HepG2 (cell line): ENCODE measurements around the gene XPO5. TPM values are rescaled to one million over a fixed set of nuclear protein-coding genes. Genes with fewer than 3 reads are reported as not detected.

ENCODE experiments used
- ATAC-seq: fragments of 200-7000 bp; cut with Tn5 transposase; 3 replicates; pipeline ENCODE4 v1.9.1; 2020; ENCODE audit warnings: mild to moderate bottlenecking, moderate library complexity
- BruUV-seq: library from RNA; stranded (reverse); fragments of 400-500 nt; replicated peaks from 2 replicates; lab custom pipeline; 2021; lab: Mats Ljungman, UMichigan
- CTCF ChIA-PET: fragments of 300-600 bp; formaldehyde crosslinking; extraction: SDS; loops from one replicate; lab custom pipeline; 2021; ENCODE audit warnings: low total read pairs, inconsistent platforms, low intra/inter-chr PET ratio; lab: Yijun Ruan, JAX
- POLR2A ChIA-PET: fragments of 350-600 bp; sonication (Branson Sonifier 250); formaldehyde crosslinking; loops from one replicate; lab custom pipeline; 2020; ENCODE audit warnings: antibody characterized with exemption, inconsistent platforms; lab: Yijun Ruan, JAX
- DNase-seq: peaks from one replicate; pipeline ENCODE4 v3.0.0-alpha.2; 2015; ENCODE audit warnings: low spot score
- FAIRE-seq: peaks from 3 replicates; lab custom pipeline; 2011; peaks lifted over from hg19 to GRCh38; lab: Jason Lieb, UNC
- H2AFZ ChIP-seq: one replicate; pipeline ENCODE4 v1.6.1; 2011; ENCODE audit warnings: low read length, inconsistent platforms
- H3K27ac ChIP-seq: fragments of 300-600 bp; 3 replicates; pipeline ENCODE4 v1.8.0; 2011; ENCODE audit warnings: mixed run types, mild to moderate bottlenecking, mixed read lengths, low read length, inconsistent platforms; ENCODE audit not compliant: insufficient read depth; ENCODE audit errors: extremely low read length
- H3K27me3 ChIP-seq, 2 experiments: fragments of 200-600 bp in 1 of 2; 2 replicates in 1 of 2; 3 replicates in 1 of 2; pipeline versions ENCODE4 v1.6.0 to v1.8.0; 2011; ENCODE audit warnings: low read length in 2 of 2, mild to moderate bottlenecking in 2 of 2, moderate library complexity in 2 of 2, inconsistent platforms in 1 of 2; ENCODE audit not compliant: insufficient read depth in 2 of 2, control insufficient read depth in 1 of 2
- H3K36me3 ChIP-seq, 2 experiments: fragments of 200-600 bp in 1 of 2; replicated peaks in 1 of 2; 2 replicates in 1 of 2; 3 replicates in 1 of 2; pipeline versions ENCODE4 v1.5.1 to v1.8.0; 2011; ENCODE audit warnings: low read length in 2 of 2, inconsistent platforms in 1 of 2; ENCODE audit not compliant: insufficient read depth in 2 of 2, control insufficient read depth in 1 of 2
- H3K4me1 ChIP-seq: 2 replicates; pipeline ENCODE4 v1.5.1; 2012; ENCODE audit warnings: low read length, inconsistent platforms; ENCODE audit not compliant: insufficient read depth
- H3K4me2 ChIP-seq: 2 replicates; pipeline ENCODE4 v1.6.0; 2011; ENCODE audit warnings: low read depth, low read length, inconsistent platforms
- H3K4me3 ChIP-seq, 3 experiments: fragments of 200-600 bp in 1 of 3; sonication (generic), shearing (Covaris generic) in 1 of 3; replicated peaks in 1 of 3; 2 replicates each; pipeline ENCODE4 v1.5.1; 2011 to 2016; ENCODE audit warnings: low read length in 3 of 3, inconsistent platforms in 2 of 3, low read depth in 2 of 3, mild to moderate bottlenecking in 2 of 3, control low read depth in 1 of 3, mixed read lengths in 1 of 3; ENCODE audit not compliant: insufficient read depth in 1 of 3
- H3K79me2 ChIP-seq: one replicate; pipeline ENCODE4 v1.6.1; 2011; ENCODE audit warnings: low read length, inconsistent platforms; ENCODE audit not compliant: insufficient read depth
- H3K9ac ChIP-seq: 2 replicates; pipeline ENCODE4 v1.6.0; 2011; ENCODE audit warnings: mild to moderate bottlenecking, low read depth, low read length, inconsistent platforms; ENCODE audit not compliant: insufficient read depth
- H3K9me3 ChIP-seq: 2 replicates; pipeline ENCODE4 v1.5.1; 2012; ENCODE audit warnings: mild to moderate bottlenecking, low read length
- H4K20me1 ChIP-seq: 2 replicates; pipeline ENCODE4 v1.6.0; 2011; ENCODE audit warnings: inconsistent platforms, mild to moderate bottlenecking, low read length, moderate library complexity; ENCODE audit not compliant: insufficient read depth
- ATF7 ChIP-seq, 2 experiments: fragments of 450-650 bp in 1 of 2; sonication (generic) in 1 of 2; formaldehyde crosslinking in 1 of 2; IDR thresholded peaks; 2 replicates each; pipeline versions ENCODE4 v1.4.0 to v1.6.1; 2016 to 2020; ENCODE audit warnings: antibody characterized with exemption in 1 of 2, mild to moderate bottlenecking in 1 of 2, missing genetic modification reagents in 1 of 2
- ATF7-NPFF ChIP-seq: sonication (generic); formaldehyde crosslinking; IDR thresholded peaks from 2 replicates; pipeline ENCODE4 v1.8.1; 2023; ENCODE audit warnings: mild to moderate bottlenecking, low read depth, missing genetic modification reagents, moderate library complexity
- DNMT1 ChIP-seq: sonication (generic); formaldehyde crosslinking; IDR thresholded peaks from 2 replicates; pipeline ENCODE4 v1.5.1; 2020; ENCODE audit warnings: mild to moderate bottlenecking, missing genetic modification reagents
- MAZ ChIP-seq, 2 experiments: sonication (generic) in 1 of 2; formaldehyde crosslinking in 1 of 2; IDR thresholded peaks; 2 replicates each; pipeline versions ENCODE4 v1.5.0 to v1.6.1; 2012 to 2020; ENCODE audit warnings: low read depth in 2 of 2, mild to moderate bottlenecking in 2 of 2, borderline replicate concordance in 1 of 2, improper control_type of control experiment in 1 of 2, low read length in 1 of 2, missing genetic modification reagents in 1 of 2, moderate library complexity in 1 of 2
- THAP9 ChIP-seq: sonication (generic); formaldehyde crosslinking; IDR thresholded peaks from 2 replicates; pipeline ENCODE4; 2020; ENCODE audit warnings: missing genetic modification reagents, mild to moderate bottlenecking, borderline replicate concordance
- ZFP90 ChIP-seq: sonication (generic); formaldehyde crosslinking; IDR thresholded peaks from 2 replicates; pipeline ENCODE4 v1.8.0; 2022; ENCODE audit warnings: missing genetic modification reagents, mild to moderate bottlenecking, inconsistent platforms, borderline replicate concordance
- WGBS: methylation state at CpG from one replicate; pipeline ENCODE4 v1.1.6; 2017; ENCODE audit warnings: low lambda C conversion rate; 5-methylcytosine and 5-hydroxymethylcytosine counted together
- in situ Hi-C: cut with HindIII; loops from 2 replicates; pipeline ENCODE4 v1.10.0; 2017; ENCODE audit warnings: low pct_unique_long_range_greater_than_20kb; ENCODE audit not compliant: extremely low pct_ligation_motif_present
- intact Hi-C: fragments of 100-400 bp; cut with micrococcal nuclease; formaldehyde crosslinking; loops from one replicate; pipeline ENCODE4 v1.10.0; 2022; ENCODE audit not compliant: unreplicated experiment
- polyA plus RNA-seq, 8 experiments: library from polyadenylated mRNA; depleted of rRNA in 3 of 8; stranded (reverse) in 7 of 8; unstranded in 1 of 8; fragments of >200 nt; fragmentation: Illumina TruSeq in 4 of 8; extraction: Trizol in 4 of 8; gene quantifications; 2 replicates each; pipeline versions ENCODE4 v1.2.1 to v1.2.3, GENCODE V29; 2011 to 2016; ENCODE audit warnings: low read depth in 4 of 8, missing spikeins in 1 of 8, mixed read lengths in 1 of 8; ENCODE audit not compliant: insufficient read depth in 1 of 8
- total RNA-seq, 5 experiments: library from RNA; depleted of rRNA; stranded (reverse); fragments of >200 nt; fragmentation: Illumina TruSeq; extraction: Trizol; gene quantifications; 2 replicates each; pipeline ENCODE4 v1.2.3, GENCODE V29; 2016; ENCODE audit warnings: low read depth in 1 of 5
- TF ChIP-seq, protein P1 (sequence below), 2 experiments: sonication (generic) in 1 of 2; formaldehyde crosslinking in 1 of 2; IDR thresholded peaks; 2 replicates each; pipeline versions ENCODE4 v1.4.0 to v1.6.1; 2018 to 2020; ENCODE audit warnings: missing genetic modification reagents in 2 of 2, borderline replicate concordance in 1 of 2, low read depth in 1 of 2, mild to moderate bottlenecking in 1 of 2, missing biosample characterization in 1 of 2

The XPO5 gene
- total and polyA plus RNA-seq, 2 of the 13 experiments (the other 11 are each of a cell fraction or from before 2014, with no cell fraction given), result 52.2 to 68.0 TPM

GRCh38 chr6:43506171-43506570 is 69.7 kb downstream of the XPO5 start:
- peaks cover 3 to 7% of the 10 kb centered on the region in 2 experiments; a peak in 4 of 5 replicates for H3K27me3 ChIP-seq
- no peak overlapping the region for H3K4me2 ChIP-seq
- ATAC-seq (no peak), FAIRE-seq (no peak), DNase-seq (no peak)
- H2AFZ ChIP-seq, result no peak overlapping the region
- no peaks in the 10 kb centered on the region for H3K79me2 ChIP-seq
- H3K27ac ChIP-seq, result no peak overlapping the region
- TF ChIP-seq THAP9 (CRISPR knock-in tag) (no peak), ZFP90 (CRISPR knock-in tag) (no peak), MAZ (IDR thresholded peaks at IDR 0.05; ENCODE audit: borderline replicate concordance, low read depth, low read length) (no peak), MAZ (CRISPR knock-in tag; IDR thresholded peaks at IDR 0.05; ENCODE audit: low read depth) (0 out of 2 replicates have a peak, but pooled peaks have one; percentile 15), DNMT1 (CRISPR knock-in tag) (no peak), ATF7 (IDR thresholded peaks at IDR 0.05) (no peak), ATF7 (CRISPR knock-in tag; IDR thresholded peaks at IDR 0.05) (no peak), ATF7-NPFF (CRISPR knock-in tag) (0 out of 2 replicates have a peak, but pooled peaks have one; percentile 22)
- TF ChIP-seq, protein P1, sequence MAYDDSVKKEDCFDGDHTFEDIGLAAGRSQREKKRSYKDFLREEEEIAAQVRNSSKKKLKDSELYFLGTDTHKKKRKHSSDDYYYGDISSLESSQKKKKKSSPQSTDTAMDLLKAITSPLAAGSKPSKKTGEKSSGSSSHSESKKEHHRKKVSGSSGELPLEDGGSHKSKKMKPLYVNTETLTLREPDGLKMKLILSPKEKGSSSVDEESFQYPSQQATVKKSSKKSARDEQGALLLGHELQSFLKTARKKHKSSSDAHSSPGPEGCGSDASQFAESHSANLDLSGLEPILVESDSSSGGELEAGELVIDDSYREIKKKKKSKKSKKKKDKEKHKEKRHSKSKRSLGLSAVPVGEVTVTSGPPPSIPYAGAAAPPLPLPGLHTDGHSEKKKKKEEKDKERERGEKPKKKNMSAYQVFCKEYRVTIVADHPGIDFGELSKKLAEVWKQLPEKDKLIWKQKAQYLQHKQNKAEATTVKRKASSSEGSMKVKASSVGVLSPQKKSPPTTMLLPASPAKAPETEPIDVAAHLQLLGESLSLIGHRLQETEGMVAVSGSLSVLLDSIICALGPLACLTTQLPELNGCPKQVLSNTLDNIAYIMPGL (CRISPR knock-in tag; IDR thresholded peaks at IDR 0.05; ENCODE audit: borderline replicate concordance in 1 of 2, low read depth in 1 of 2), result peak in 1 of 2 experiments; percentile 46; a peak in 1 of 4 replicates
- no peak overlapping the region for H3K4me3 ChIP-seq
- intact Hi-C loops (loop anchor here (1.0 to 5.0 kb wide), 3 partner anchors 52 to 244 kb away; no protein-coding TSS in a partner anchor), in situ Hi-C loops (no loop called here)
- peaks cover 27 to 35% of the 10 kb centered on the region in 2 experiments; a peak in 4 of 5 replicates for H3K36me3 ChIP-seq
- CTCF ChIA-PET, result interaction anchor here (0.9 to 3.0 kb wide), 4 partner anchors 10 to 120 kb away, joined by 3 to 39 read pairs (median 4); partner anchors contain the start of gene DLK2
- no peaks in the 10 kb centered on the region for H3K9me3 ChIP-seq
- WGBS, result 99% methylated on average over 3 of the region's 3 CpGs
- POLR2A ChIA-PET, result interaction anchor here (1.3 to 2.7 kb wide), 8 partner anchors 10 to 137 kb away, joined by 3 to 18 read pairs (median 8); partner anchors contain the start of genes DLK2, GTPBP2, POLR1C and YIPF3
- peaks cover 47% of the 10 kb centered on the region for H3K4me1 ChIP-seq
- H4K20me1 ChIP-seq, result no peaks in the 10 kb centered on the region; the same call in 1 of the 2 replicates
- no peak overlapping the region for H3K9ac ChIP-seq
- BruUV-seq, result no TSS peak
